Measurements from ENCODE around the gene RUNX2. TPM values are rescaled to one million over a fixed set of nuclear protein-coding genes. Genes with fewer than 3 reads are reported as not detected.
"Not testable (repeated sequence)": the region's sequence is repeated elsewhere in the genome, so short reads cannot be mapped to it uniquely, and the experiment has no call there.

The RUNX2 gene
- total RNA-seq, 4 donors from 2014 or later, result 0.26 to 6.2 (median 2.1) TPM

DNA sequence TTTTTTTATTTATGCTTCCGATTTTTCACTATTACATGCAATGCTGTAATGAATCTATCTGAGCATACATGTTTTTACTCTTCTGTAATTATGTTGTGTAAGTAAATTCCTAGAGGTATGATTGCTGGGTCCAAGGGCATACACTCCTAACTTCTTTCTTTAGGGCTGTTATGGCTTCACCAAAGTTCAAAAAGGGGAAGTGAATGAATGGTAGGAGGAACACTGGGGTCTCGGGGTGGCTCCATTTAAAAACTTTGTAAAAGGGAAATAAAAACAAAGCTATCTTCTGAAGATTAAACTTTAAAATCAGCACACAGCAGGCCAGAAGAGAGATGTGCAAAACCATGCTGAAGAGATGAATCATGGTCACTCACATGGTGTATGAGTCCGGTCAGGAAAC, 338.7 kb downstream of the RUNX2 start:
- TF ChIP-seq, protein P1, sequence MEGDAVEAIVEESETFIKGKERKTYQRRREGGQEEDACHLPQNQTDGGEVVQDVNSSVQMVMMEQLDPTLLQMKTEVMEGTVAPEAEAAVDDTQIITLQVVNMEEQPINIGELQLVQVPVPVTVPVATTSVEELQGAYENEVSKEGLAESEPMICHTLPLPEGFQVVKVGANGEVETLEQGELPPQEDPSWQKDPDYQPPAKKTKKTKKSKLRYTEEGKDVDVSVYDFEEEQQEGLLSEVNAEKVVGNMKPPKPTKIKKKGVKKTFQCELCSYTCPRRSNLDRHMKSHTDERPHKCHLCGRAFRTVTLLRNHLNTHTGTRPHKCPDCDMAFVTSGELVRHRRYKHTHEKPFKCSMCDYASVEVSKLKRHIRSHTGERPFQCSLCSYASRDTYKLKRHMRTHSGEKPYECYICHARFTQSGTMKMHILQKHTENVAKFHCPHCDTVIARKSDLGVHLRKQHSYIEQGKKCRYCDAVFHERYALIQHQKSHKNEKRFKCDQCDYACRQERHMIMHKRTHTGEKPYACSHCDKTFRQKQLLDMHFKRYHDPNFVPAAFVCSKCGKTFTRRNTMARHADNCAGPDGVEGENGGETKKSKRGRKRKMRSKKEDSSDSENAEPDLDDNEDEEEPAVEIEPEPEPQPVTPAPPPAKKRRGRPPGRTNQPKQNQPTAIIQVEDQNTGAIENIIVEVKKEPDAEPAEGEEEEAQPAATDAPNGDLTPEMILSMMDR (IDR thresholded peaks at IDR 0.05), result no peak
- TF ChIP-seq POLR2A (IDR thresholded peaks at IDR 0.05), result no peak
- H3K36me3 ChIP-seq, result no peaks in the 10 kb centered on the region
- H3K9me3 ChIP-seq, result no peaks in the 10 kb centered on the region
- H3K27me3 ChIP-seq, result no peaks in the 10 kb centered on the region
- no peaks in the 10 kb centered on the region for H3K4me1 ChIP-seq
- H3K27ac ChIP-seq, result no peak overlapping the region
- no peak overlapping the region for H3K4me3 ChIP-seq
- intact Hi-C loops (cut with DNase I; ENCODE audit: low total_unique reads), result no loop called here
- DNase-seq, result no peak

GRCh38 chr6:45667300-45667699, 339.2 kb downstream of the RUNX2 start:
- Histone ChIP-seq H3K27me3 (no peaks in the 10 kb centered on the region), H3K4me1 (no peaks in the 10 kb centered on the region), H3K9me3 (no peaks in the 10 kb centered on the region), H3K4me3 (no peak overlapping the region), H3K27ac (no peak overlapping the region), H3K36me3 (no peaks in the 10 kb centered on the region)
- no peak for TF ChIP-seq POLR2A (IDR thresholded peaks at IDR 0.05)
- TF ChIP-seq, protein P1 (IDR thresholded peaks at IDR 0.05), result no peak
- no peak for DNase-seq
- intact Hi-C loops (cut with DNase I; ENCODE audit: low total_unique reads), result no loop called here

- TF ChIP-seq POLR2A (IDR thresholded peaks at IDR 0.05), result no peak
- TF ChIP-seq, protein P1 (IDR thresholded peaks at IDR 0.05), result no peak
- DNase-seq, result no peak
- H3K27ac ChIP-seq, result no peak overlapping the region
- H3K4me3 ChIP-seq, result no peak overlapping the region
- H3K9me3 ChIP-seq, result no peaks in the 10 kb centered on the region
- H3K4me1 ChIP-seq, result no peaks in the 10 kb centered on the region
- H3K27me3 ChIP-seq, result no peaks in the 10 kb centered on the region
- no peaks in the 10 kb centered on the region for H3K36me3 ChIP-seq
- intact Hi-C loops (cut with DNase I; ENCODE audit: low total_unique reads), result no loop called here
These were observed 339.6 kb downstream of the RUNX2 start for GRCh38 chr6:45667766-45668165.

DNA sequence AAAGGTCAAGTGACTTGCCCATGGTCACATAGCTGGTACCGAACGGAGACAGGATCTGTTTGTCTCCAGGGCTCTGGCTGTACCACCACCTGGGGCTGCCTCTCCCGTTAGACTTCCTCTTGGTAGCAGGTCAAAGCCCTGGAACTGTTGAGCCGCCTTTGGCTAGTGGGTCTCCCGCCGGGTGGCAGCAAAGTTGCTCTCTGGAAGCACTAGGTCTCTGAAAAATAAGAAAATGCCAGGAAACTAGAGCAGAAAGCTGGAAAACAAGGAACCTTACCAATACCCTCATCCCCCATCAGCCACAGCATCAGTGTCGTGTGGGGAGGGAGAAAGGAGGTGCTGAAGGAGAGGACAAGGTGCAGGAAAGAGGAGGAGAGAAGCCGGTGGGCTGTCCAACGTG, 340.6 kb downstream of the RUNX2 start:
- Histone ChIP-seq H3K27ac (no peak overlapping the region), H3K4me1 (no peaks in the 10 kb centered on the region), H3K36me3 (no peaks in the 10 kb centered on the region), H3K4me3 (no peak overlapping the region), H3K9me3 (no peaks in the 10 kb centered on the region), H3K27me3 (no peaks in the 10 kb centered on the region)
- no peak for DNase-seq
- TF ChIP-seq, protein P1 (IDR thresholded peaks at IDR 0.05), result no peak
- TF ChIP-seq POLR2A (IDR thresholded peaks at IDR 0.05), result no peak
- intact Hi-C loops (cut with DNase I; ENCODE audit: low total_unique reads), result no loop called here

DNA sequence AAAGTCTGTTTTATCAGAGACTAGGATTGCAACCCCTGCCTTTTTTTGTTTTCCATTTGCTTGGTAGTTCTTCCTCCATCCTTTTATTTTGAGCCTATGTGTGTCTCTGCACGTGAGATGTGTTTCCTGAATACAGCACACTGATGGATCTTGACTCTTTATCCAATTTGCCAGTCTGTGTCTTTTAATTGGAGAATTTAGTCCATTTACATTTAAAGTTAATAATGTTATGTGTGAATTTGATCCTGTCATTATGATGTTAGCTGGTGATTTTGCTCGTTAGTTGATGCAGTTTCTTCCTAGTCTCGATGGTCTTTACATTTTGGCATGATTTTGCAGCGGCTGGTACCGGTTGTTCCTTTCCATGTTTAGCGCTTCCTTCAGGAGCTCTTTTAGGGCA, 345.0 kb downstream of the RUNX2 start:
- H3K27me3 ChIP-seq; DNase-seq; H3K27ac ChIP-seq; intact Hi-C loops (cut with DNase I; ENCODE audit: low total_unique reads); H3K9me3 ChIP-seq; H3K36me3 ChIP-seq; H3K4me1 ChIP-seq; H3K4me3 ChIP-seq: not testable (repeated sequence)

DNA sequence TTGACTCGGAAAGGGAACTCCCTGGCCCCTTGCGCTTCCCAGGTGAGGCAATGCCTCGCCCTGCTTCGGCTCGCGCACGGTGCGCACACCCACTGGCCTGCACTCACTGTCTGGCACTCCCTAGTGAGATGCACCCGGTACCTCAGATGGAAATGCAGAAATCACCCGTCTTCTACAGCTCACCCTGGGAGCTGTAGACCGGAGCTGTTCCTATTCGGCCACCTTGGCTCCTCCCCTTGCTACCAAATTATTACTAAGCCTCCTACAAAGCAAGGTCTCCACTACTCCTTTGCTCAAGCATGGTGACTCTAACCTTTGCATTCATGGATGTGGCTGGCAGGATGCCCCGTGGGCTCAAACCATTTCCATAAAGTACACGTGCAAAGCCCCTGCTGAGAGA, 347.0 kb downstream of the RUNX2 start:
- DNase-seq; H3K36me3 ChIP-seq; intact Hi-C loops (cut with DNase I; ENCODE audit: low total_unique reads); H3K27ac ChIP-seq; H3K27me3 ChIP-seq; H3K4me1 ChIP-seq; H3K9me3 ChIP-seq; H3K4me3 ChIP-seq: not testable (repeated sequence)

All from uterus (tissue), 4 donors.